ENCODE measurements around the gene SCUBE2.

- no peak for TF ChIP-seq CTCF (IDR thresholded peaks at IDR 0.05; ENCODE audit: insufficient read depth, low read depth, low read length)
- no peak for TF ChIP-seq EZH2 (IDR thresholded peaks at IDR 0.05; ENCODE audit: insufficient read depth, low read length)
Measured at GRCh38 chr11:9092072-9092471, 673 bp upstream of the SCUBE2 start.
